ENCODE data around the gene C22orf15. TPM values are rescaled to one million over a fixed set of nuclear protein-coding genes. Genes with fewer than 3 reads are reported as not detected.

C22orf15 gene
- total and polyA plus RNA-seq, 3 experiments from 2014 or later = 0.75 to 0.93 (median 0.81) TPM

- peaks cover 12 to 16% (median 12%) of the 10 kb centered on the region in 3 donors for H3K4me1 Mint-ChIP-seq
- no peak for DNase-seq
- ChIA-PET CTCF (no interaction called here), POLR2A (no interaction called here)
- peaks cover 0 to 69% (median 24%) of the 10 kb centered on the region in 3 donors for H3K36me3 Mint-ChIP-seq
- H3K9me3 ChIP-seq (ENCODE audit: low read length) = no peaks in the 10 kb centered on the region
- H3K27me3 Mint-ChIP-seq = no peaks in the 10 kb centered on the region
- H3K27ac ChIP-seq (ENCODE audit: low read depth, low read length) = no peak overlapping the region
- peak overlapping the region in 1 of 8 donors; percentile 23 for H3K27ac Mint-ChIP-seq
- no peaks in the 10 kb centered on the region for H3K4me1 ChIP-seq (ENCODE audit: insufficient read depth, low read length)
- no peak overlapping the region for H3K4me3 ChIP-seq (ENCODE audit: low read length)
- H3K27me3 ChIP-seq (ENCODE audit: insufficient read depth, low read length, poor library complexity, severe bottlenecking) = no peaks in the 10 kb centered on the region
- H3K4me3 Mint-ChIP-seq = no peak overlapping the region
- peaks cover 54% of the 10 kb centered on the region for H3K36me3 ChIP-seq (ENCODE audit: insufficient read depth, low read length)
- H3K9me3 Mint-ChIP-seq = no peaks in the 10 kb centered on the region
Observed at GRCh38 chr22:23796461-23796860, 33.7 kb downstream of the C22orf15 start.

GRCh38 chr22:23800297-23801237 is 37.8 kb downstream of the C22orf15 start:
- no peak overlapping the region for H3K27ac ChIP-seq (ENCODE audit: low read depth, low read length)
- peak overlapping the region in 2 of 8 donors; percentile 73 to 84 for H3K27ac Mint-ChIP-seq
- no peak overlapping the region for H3K4me3 Mint-ChIP-seq
- H3K27me3 Mint-ChIP-seq = no peaks in the 10 kb centered on the region
- no peak for DNase-seq
- no peaks in the 10 kb centered on the region for H3K9me3 Mint-ChIP-seq
- no peaks in the 10 kb centered on the region for H3K4me1 Mint-ChIP-seq
- no peaks in the 10 kb centered on the region for H3K9me3 ChIP-seq (ENCODE audit: low read length)
- H3K4me3 ChIP-seq (ENCODE audit: low read length) = no peak overlapping the region
- peaks cover 49% of the 10 kb centered on the region for H3K36me3 ChIP-seq (ENCODE audit: insufficient read depth, low read length)
- H3K36me3 Mint-ChIP-seq = peaks cover 0 to 76% (median 24%) of the 10 kb centered on the region in 3 donors
- POLR2A ChIA-PET = no interaction called here
- H3K4me1 ChIP-seq (ENCODE audit: insufficient read depth, low read length) = no peaks in the 10 kb centered on the region
- CTCF ChIA-PET = no interaction called here
- no peaks in the 10 kb centered on the region for H3K27me3 ChIP-seq (ENCODE audit: insufficient read depth, low read length, poor library complexity, severe bottlenecking)

- Histone ChIP-seq H3K27me3 (ENCODE audit: insufficient read depth, low read length, poor library complexity, severe bottlenecking) (no peaks in the 10 kb centered on the region), H3K36me3 (ENCODE audit: insufficient read depth, low read length) (peaks cover 53% of the 10 kb centered on the region), H3K4me1 (ENCODE audit: insufficient read depth, low read length) (no peaks in the 10 kb centered on the region), H3K27ac (ENCODE audit: low read depth, low read length) (no peak overlapping the region), H3K9me3 (ENCODE audit: low read length) (no peaks in the 10 kb centered on the region), H3K4me3 (ENCODE audit: low read length) (no peak overlapping the region)
- ChIA-PET POLR2A (no interaction called here), CTCF (no interaction called here)
- Mint-ChIP-seq H3K27ac (no peak overlapping the region), H3K36me3 (peaks cover 0 to 77% (median 22%) of the 10 kb centered on the region in 3 donors), H3K4me1 (no peaks in the 10 kb centered on the region), H3K27me3 (no peaks in the 10 kb centered on the region), H3K4me3 (no peak overlapping the region), H3K9me3 (no peaks in the 10 kb centered on the region)
- DNase-seq = no peak
Observed at GRCh38 chr22:23801238-23801821, 38.5 kb downstream of the C22orf15 start.

GRCh38 chr22:23801886-23802377 is 39.1 kb downstream of the C22orf15 start:
- Histone ChIP-seq H3K27me3 (ENCODE audit: insufficient read depth, low read length, poor library complexity, severe bottlenecking) (no peaks in the 10 kb centered on the region), H3K27ac (ENCODE audit: low read depth, low read length) (no peak overlapping the region), H3K36me3 (ENCODE audit: insufficient read depth, low read length) (peaks cover 51% of the 10 kb centered on the region), H3K9me3 (ENCODE audit: low read length) (no peaks in the 10 kb centered on the region), H3K4me3 (ENCODE audit: low read length) (no peak overlapping the region), H3K4me1 (ENCODE audit: insufficient read depth, low read length) (no peaks in the 10 kb centered on the region)
- CTCF ChIA-PET = no interaction called here
- Mint-ChIP-seq H3K4me3 (no peak overlapping the region), H3K27ac (peak overlapping the region in 1 of 8 donors; percentile 50), H3K27me3 (no peaks in the 10 kb centered on the region), H3K4me1 (no peaks in the 10 kb centered on the region), H3K36me3 (peaks cover 0 to 76% (median 19%) of the 10 kb centered on the region in 3 donors), H3K9me3 (no peaks in the 10 kb centered on the region)
- POLR2A ChIA-PET = no interaction called here
- no peak for DNase-seq

GRCh38 chr22:23803001-23803819 is 40.4 kb downstream of the C22orf15 start:
- Mint-ChIP-seq H3K27ac (peak overlapping the region in 1 of 8 donors; percentile 10), H3K4me3 (peak overlapping the region in 1 of 7 donors; percentile 32), H3K27me3 (no peaks in the 10 kb centered on the region), H3K4me1 (no peaks in the 10 kb centered on the region), H3K9me3 (no peaks in the 10 kb centered on the region), H3K36me3 (peaks cover 0 to 77% (median 18%) of the 10 kb centered on the region in 3 donors)
- Histone ChIP-seq H3K36me3 (ENCODE audit: insufficient read depth, low read length) (peaks cover 47% of the 10 kb centered on the region), H3K27me3 (ENCODE audit: insufficient read depth, low read length, poor library complexity, severe bottlenecking) (no peaks in the 10 kb centered on the region), H3K4me3 (ENCODE audit: low read length) (no peak overlapping the region), H3K9me3 (ENCODE audit: low read length) (no peaks in the 10 kb centered on the region), H3K27ac (ENCODE audit: low read depth, low read length) (no peak overlapping the region), H3K4me1 (ENCODE audit: insufficient read depth, low read length) (no peaks in the 10 kb centered on the region)
- POLR2A ChIA-PET = no interaction called here
- no peak for DNase-seq
- CTCF ChIA-PET = no interaction called here

GRCh38 chr22:23804781-23805291 is 42.0 kb downstream of the C22orf15 start:
- DNase-seq = no peak
- Mint-ChIP-seq H3K36me3 (peaks cover 0 to 74% (median 17%) of the 10 kb centered on the region in 3 donors), H3K4me1 (no peaks in the 10 kb centered on the region), H3K9me3 (no peaks in the 10 kb centered on the region), H3K4me3 (no peak overlapping the region), H3K27me3 (no peaks in the 10 kb centered on the region), H3K27ac (no peak overlapping the region)
- ChIA-PET CTCF (no interaction called here), POLR2A (no interaction called here)
- no peaks in the 10 kb centered on the region for H3K27me3 ChIP-seq (ENCODE audit: insufficient read depth, low read length, poor library complexity, severe bottlenecking)
- H3K9me3 ChIP-seq (ENCODE audit: low read length) = no peaks in the 10 kb centered on the region
- H3K36me3 ChIP-seq (ENCODE audit: insufficient read depth, low read length) = peaks cover 47% of the 10 kb centered on the region
- H3K27ac ChIP-seq (ENCODE audit: low read depth, low read length) = no peak overlapping the region
- no peaks in the 10 kb centered on the region for H3K4me1 ChIP-seq (ENCODE audit: insufficient read depth, low read length)
- H3K4me3 ChIP-seq (ENCODE audit: low read length) = no peak overlapping the region

GRCh38 chr22:23806837-23807236 is 44.0 kb downstream of the C22orf15 start:
- DNase-seq = no peak
- Mint-ChIP-seq H3K27me3 (no peaks in the 10 kb centered on the region), H3K36me3 (peaks cover 0 to 71% (median 16%) of the 10 kb centered on the region in 3 donors), H3K27ac (no peak overlapping the region), H3K9me3 (no peaks in the 10 kb centered on the region), H3K4me1 (no peaks in the 10 kb centered on the region), H3K4me3 (no peak overlapping the region)
- H3K36me3 ChIP-seq (ENCODE audit: insufficient read depth, low read length) = peaks cover 36% of the 10 kb centered on the region
- ChIA-PET POLR2A (no interaction called here), CTCF (interaction anchor here (0.7 kb wide), 1 partner anchor 9 kb away, joined by 3 read pairs; no protein-coding TSS in a partner anchor)
- H3K27ac ChIP-seq (ENCODE audit: low read depth, low read length) = no peak overlapping the region
- no peak overlapping the region for H3K4me3 ChIP-seq (ENCODE audit: low read length)
- H3K27me3 ChIP-seq (ENCODE audit: insufficient read depth, low read length, poor library complexity, severe bottlenecking) = no peaks in the 10 kb centered on the region
- no peaks in the 10 kb centered on the region for H3K4me1 ChIP-seq (ENCODE audit: insufficient read depth, low read length)
- H3K9me3 ChIP-seq (ENCODE audit: low read length) = no peaks in the 10 kb centered on the region

Data from CD8-positive, alpha-beta memory T cell (primary cell).